ENCODE results near the gene PF4V1. TPM values are rescaled to one million over a fixed set of nuclear protein-coding genes. Genes with fewer than 3 reads are reported as not detected.

PF4V1 gene
- total and polyA plus RNA-seq, 4 donors: 0.38 TPM; not detected in 3

DNA sequence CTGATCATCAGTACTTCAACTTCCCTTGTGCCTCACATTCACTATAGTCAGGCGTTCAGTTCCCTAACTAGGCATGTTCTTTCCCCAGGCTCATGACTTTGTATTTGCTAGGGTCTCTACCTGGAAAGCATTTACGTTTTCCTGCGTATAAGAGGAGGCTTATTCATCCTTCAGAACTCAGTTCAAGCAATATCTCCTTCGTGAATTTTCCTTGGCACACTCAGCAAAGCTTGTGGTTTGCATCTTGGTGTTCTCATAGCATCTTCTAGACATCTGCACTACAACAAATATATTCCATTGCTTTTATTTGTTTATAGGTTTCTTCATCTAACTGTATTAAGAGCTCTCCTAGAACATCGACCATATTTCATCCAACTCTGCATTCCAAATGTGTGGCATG is 14.0 kb upstream of the PF4V1 start:
- 87 to 97% methylated on average over 5 of the region's 5 CpGs for WGBS, 2 donors
- ATAC-seq (ENCODE audit: insufficient read depth, low FRiP score) (no peak), DNase-seq (no peak)
- no peak overlapping the region for H3K9ac ChIP-seq (ENCODE audit: insufficient read depth in 1 of 2, low read length in 2 of 2)
- TF ChIP-seq, protein P1, sequence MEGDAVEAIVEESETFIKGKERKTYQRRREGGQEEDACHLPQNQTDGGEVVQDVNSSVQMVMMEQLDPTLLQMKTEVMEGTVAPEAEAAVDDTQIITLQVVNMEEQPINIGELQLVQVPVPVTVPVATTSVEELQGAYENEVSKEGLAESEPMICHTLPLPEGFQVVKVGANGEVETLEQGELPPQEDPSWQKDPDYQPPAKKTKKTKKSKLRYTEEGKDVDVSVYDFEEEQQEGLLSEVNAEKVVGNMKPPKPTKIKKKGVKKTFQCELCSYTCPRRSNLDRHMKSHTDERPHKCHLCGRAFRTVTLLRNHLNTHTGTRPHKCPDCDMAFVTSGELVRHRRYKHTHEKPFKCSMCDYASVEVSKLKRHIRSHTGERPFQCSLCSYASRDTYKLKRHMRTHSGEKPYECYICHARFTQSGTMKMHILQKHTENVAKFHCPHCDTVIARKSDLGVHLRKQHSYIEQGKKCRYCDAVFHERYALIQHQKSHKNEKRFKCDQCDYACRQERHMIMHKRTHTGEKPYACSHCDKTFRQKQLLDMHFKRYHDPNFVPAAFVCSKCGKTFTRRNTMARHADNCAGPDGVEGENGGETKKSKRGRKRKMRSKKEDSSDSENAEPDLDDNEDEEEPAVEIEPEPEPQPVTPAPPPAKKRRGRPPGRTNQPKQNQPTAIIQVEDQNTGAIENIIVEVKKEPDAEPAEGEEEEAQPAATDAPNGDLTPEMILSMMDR (IDR thresholded peaks at IDR 0.05; ENCODE audit: control extremely low read depth, extremely low read depth): no peak
- H3K4me1 ChIP-seq (ENCODE audit: control insufficient read depth in 5 of 5, insufficient read depth in 5 of 5, low read length in 5 of 5): peaks cover 0 to 2% (median 0%) of the 10 kb centered on the region in 5 donors
- no peaks in the 10 kb centered on the region for H3K36me3 ChIP-seq (ENCODE audit: control insufficient read depth in 4 of 4, insufficient read depth in 4 of 4, low read length in 4 of 4)
- H3K27ac ChIP-seq (ENCODE audit: low read depth in 1 of 2, low read length in 1 of 2): no peak overlapping the region
- H3K27me3 ChIP-seq (ENCODE audit: control insufficient read depth in 3 of 3, insufficient read depth in 3 of 3, low read length in 2 of 3): peaks cover 0 to 17% (median 0%) of the 10 kb centered on the region in 3 donors
- no peaks in the 10 kb centered on the region for H3K9me3 ChIP-seq (ENCODE audit: control insufficient read depth in 4 of 4, insufficient read depth in 3 of 4, low read length in 3 of 4)
- no peak overlapping the region for H3K4me3 ChIP-seq

DNA sequence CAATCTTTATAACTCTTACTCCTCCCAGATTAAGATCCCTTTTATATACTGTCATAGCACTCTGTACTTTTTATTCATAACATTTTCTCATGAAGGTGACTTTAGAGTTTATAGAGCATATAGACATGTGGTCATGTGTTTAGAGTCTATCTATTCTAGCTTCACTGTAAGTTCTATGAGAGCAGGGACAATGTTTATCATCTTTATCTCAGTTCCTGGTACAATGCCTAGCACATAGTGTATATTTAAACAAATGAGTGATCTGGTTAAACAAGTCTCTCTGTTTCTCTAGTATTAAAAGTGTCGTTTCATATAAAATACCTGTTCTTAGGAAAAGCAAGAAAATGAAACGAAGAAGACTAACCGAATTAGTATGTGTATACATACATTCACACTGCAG is 13.4 kb upstream of the PF4V1 start:
- Histone ChIP-seq H3K36me3 (ENCODE audit: control insufficient read depth in 4 of 4, insufficient read depth in 4 of 4, low read length in 4 of 4) (no peaks in the 10 kb centered on the region), H3K27ac (ENCODE audit: low read depth in 1 of 2, low read length in 1 of 2) (no peak overlapping the region), H3K4me3 (no peak overlapping the region), H3K9ac (ENCODE audit: insufficient read depth in 1 of 2, low read length in 2 of 2) (no peak overlapping the region), H3K27me3 (ENCODE audit: control insufficient read depth in 3 of 3, insufficient read depth in 3 of 3, low read length in 2 of 3) (peaks cover 0 to 17% (median 0%) of the 10 kb centered on the region in 3 donors), H3K9me3 (ENCODE audit: control insufficient read depth in 4 of 4, insufficient read depth in 3 of 4, low read length in 3 of 4) (no peaks in the 10 kb centered on the region), H3K4me1 (ENCODE audit: control insufficient read depth in 5 of 5, insufficient read depth in 5 of 5, low read length in 5 of 5) (peaks cover 0 to 2% (median 0%) of the 10 kb centered on the region in 5 donors)
- ATAC-seq (ENCODE audit: insufficient read depth, low FRiP score) (no peak), DNase-seq (no peak)
- WGBS, 2 donors: 87 to 95% methylated on average over 3 of the region's 3 CpGs
- TF ChIP-seq, protein P1 (IDR thresholded peaks at IDR 0.05; ENCODE audit: control extremely low read depth, extremely low read depth): no peak

DNA sequence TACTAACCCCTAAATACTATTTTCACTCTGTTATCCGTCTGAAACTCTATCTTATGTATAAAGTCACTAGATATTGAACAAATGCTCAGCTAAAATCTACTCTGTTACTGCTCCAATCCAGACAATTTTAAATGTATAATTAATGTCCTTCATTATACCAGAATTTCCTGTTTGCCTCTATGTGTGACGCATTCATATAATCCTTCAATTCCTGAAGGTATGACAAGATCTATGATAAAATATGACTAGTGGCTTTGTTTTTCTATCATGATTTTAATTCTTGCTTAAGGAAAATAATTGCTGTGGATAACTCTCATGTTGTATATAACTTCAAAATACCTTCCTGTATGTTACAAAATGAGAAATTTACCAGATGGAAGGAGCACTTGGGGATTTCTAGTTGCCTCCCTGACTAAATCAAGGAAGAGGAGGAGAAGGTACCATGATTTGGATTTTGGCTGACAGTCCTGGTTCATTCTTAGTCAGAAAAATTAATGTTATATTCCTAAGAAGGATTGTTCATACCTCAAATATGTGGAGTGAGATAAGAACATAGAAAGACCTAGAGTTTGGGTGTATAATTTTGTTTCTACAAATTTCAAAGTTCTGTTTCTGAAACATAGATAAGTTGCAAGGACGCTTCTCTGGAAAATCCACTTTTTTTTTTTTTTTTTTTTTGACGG is 11.7 kb upstream of the PF4V1 start:
- Histone ChIP-seq H3K27me3 (ENCODE audit: control insufficient read depth in 3 of 3, insufficient read depth in 3 of 3, low read length in 2 of 3) (peaks cover 0 to 13% (median 0%) of the 10 kb centered on the region in 3 donors), H3K27ac (ENCODE audit: low read depth in 1 of 2, low read length in 1 of 2) (no peak overlapping the region), H3K9me3 (ENCODE audit: control insufficient read depth in 4 of 4, insufficient read depth in 3 of 4, low read length in 3 of 4) (no peaks in the 10 kb centered on the region), H3K4me1 (ENCODE audit: control insufficient read depth in 5 of 5, insufficient read depth in 5 of 5, low read length in 5 of 5) (peaks cover 0 to 2% (median 0%) of the 10 kb centered on the region in 5 donors), H3K9ac (ENCODE audit: insufficient read depth in 1 of 2, low read length in 2 of 2) (no peak overlapping the region), H3K36me3 (ENCODE audit: control insufficient read depth in 4 of 4, insufficient read depth in 4 of 4, low read length in 4 of 4) (no peaks in the 10 kb centered on the region), H3K4me3 (no peak overlapping the region)
- WGBS, 2 donors: 76 to 93% methylated on average over 3 to 4 of the region's 4 CpGs
- no peak for ATAC-seq (ENCODE audit: insufficient read depth, low FRiP score)
- DNase-seq: no peak
- TF ChIP-seq, protein P1 (IDR thresholded peaks at IDR 0.05; ENCODE audit: control extremely low read depth, extremely low read depth): no peak

DNA sequence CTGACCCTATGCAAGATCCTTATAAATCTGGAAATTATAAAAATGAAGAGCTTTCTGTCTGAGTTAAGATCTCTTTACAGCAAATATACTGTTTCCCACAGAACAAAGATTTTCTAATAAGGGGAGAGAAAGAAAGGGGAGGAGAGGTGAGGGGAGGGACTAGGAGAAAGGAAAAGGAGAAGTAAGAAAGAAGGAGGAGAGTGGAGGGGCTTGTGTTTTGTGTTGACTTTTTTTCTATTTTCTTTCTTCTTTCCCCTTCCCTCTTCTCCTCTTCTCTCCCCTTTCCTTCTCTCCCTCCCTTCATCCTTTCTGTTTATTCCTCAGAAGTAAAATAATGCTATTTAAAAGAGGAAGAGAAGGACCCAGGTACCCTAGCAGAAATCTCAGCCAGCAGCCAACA is 10.4 kb upstream of the PF4V1 start:
- Histone ChIP-seq H3K27ac (ENCODE audit: low read depth in 1 of 2, low read length in 1 of 2) (no peak overlapping the region), H3K9me3 (ENCODE audit: control insufficient read depth in 4 of 4, insufficient read depth in 3 of 4, low read length in 3 of 4) (no peaks in the 10 kb centered on the region), H3K4me1 (ENCODE audit: control insufficient read depth in 5 of 5, insufficient read depth in 5 of 5, low read length in 5 of 5) (no peaks in the 10 kb centered on the region), H3K27me3 (ENCODE audit: control insufficient read depth in 3 of 3, insufficient read depth in 3 of 3, low read length in 2 of 3) (peaks cover 0 to 3% (median 0%) of the 10 kb centered on the region in 3 donors), H3K4me3 (no peak overlapping the region), H3K36me3 (ENCODE audit: control insufficient read depth in 4 of 4, insufficient read depth in 4 of 4, low read length in 4 of 4) (no peaks in the 10 kb centered on the region), H3K9ac (ENCODE audit: insufficient read depth in 1 of 2, low read length in 2 of 2) (no peak overlapping the region)
- ATAC-seq (ENCODE audit: insufficient read depth, low FRiP score) (no peak), DNase-seq (no peak)
- TF ChIP-seq, protein P1 (IDR thresholded peaks at IDR 0.05; ENCODE audit: control extremely low read depth, extremely low read depth): no peak

Measured in lung (tissue), 12 donors.